Measurements from ENCODE around the gene PACSIN1.

DNA sequence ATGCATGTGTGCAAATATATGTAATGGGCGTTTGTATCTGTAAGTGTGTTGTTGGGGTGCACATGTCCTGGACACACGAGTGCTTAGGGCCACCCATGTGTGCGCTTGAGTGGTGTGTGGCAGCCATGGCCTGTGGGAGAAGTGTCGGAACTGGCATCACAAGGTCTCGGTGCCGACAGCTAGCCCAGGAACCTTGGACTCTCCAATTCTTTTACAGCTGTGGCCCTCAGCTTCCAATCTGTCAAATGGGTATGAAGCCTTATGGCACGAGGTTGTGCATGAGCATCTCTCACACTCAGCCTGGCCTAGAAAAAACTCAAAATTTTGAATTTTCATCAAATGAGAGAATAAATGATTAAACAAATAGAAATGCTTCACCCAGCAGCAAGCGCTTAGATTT, 48.2 kb downstream of the PACSIN1 start:
- TF ChIP-seq ARNTL (CRISPR knock-in tag; IDR thresholded peaks at IDR 0.05; ENCODE audit: borderline replicate concordance, low read depth) (no peak), ZFP30 (CRISPR knock-in tag; IDR thresholded peaks at IDR 0.05) (no peak), SNAI2 (CRISPR knock-in tag; IDR thresholded peaks at IDR 0.05) (no peak), ZNF8 (CRISPR knock-in tag; IDR thresholded peaks at IDR 0.05) (no peak), PPARA (CRISPR knock-in tag; IDR thresholded peaks at IDR 0.05; ENCODE audit: borderline replicate concordance) (no peak), RARB (CRISPR knock-in tag; IDR thresholded peaks at IDR 0.05) (no peak), PATZ1 (CRISPR knock-in tag; IDR thresholded peaks at IDR 0.05; ENCODE audit: borderline replicate concordance) (no peak), ZC3H10 (CRISPR knock-in tag; IDR thresholded peaks at IDR 0.05) (no peak), CSDC2 (CRISPR knock-in tag; IDR thresholded peaks at IDR 0.05) (no peak)
- TF ChIP-seq, protein P1, sequence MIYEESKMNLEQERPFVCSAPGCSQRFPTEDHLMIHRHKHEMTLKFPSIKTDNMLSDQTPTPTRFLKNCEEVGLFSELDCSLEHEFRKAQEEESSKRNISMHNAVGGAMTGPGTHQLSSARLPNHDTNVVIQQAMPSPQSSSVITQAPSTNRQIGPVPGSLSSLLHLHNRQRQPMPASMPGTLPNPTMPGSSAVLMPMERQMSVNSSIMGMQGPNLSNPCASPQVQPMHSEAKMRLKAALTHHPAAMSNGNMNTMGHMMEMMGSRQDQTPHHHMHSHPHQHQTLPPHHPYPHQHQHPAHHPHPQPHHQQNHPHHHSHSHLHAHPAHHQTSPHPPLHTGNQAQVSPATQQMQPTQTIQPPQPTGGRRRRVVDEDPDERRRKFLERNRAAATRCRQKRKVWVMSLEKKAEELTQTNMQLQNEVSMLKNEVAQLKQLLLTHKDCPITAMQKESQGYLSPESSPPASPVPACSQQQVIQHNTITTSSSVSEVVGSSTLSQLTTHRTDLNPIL (CRISPR knock-in tag; IDR thresholded peaks at IDR 0.05; ENCODE audit: low read depth): no peak
- TF ChIP-seq, protein P2, sequence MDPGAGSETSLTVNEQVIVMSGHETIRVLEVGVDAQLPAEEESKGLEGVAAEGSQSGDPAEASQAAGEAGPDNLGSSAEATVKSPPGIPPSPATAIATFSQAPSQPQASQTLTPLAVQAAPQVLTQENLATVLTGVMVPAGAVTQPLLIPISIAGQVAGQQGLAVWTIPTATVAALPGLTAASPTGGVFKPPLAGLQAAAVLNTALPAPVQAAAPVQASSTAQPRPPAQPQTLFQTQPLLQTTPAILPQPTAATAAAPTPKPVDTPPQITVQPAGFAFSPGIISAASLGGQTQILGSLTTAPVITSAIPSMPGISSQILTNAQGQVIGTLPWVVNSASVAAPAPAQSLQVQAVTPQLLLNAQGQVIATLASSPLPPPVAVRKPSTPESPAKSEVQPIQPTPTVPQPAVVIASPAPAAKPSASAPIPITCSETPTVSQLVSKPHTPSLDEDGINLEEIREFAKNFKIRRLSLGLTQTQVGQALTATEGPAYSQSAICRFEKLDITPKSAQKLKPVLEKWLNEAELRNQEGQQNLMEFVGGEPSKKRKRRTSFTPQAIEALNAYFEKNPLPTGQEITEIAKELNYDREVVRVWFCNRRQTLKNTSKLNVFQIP (CRISPR knock-in tag; IDR thresholded peaks at IDR 0.05; ENCODE audit: borderline replicate concordance, low read depth): no peak

Measured in SK-N-SH treated with all-trans-retinoic acid at 6 μM for 48 hours (cell line).